Subcutaneous adipose tissue (tissue), 4 donors: ENCODE data around the gene C6orf136. TPM values are rescaled to one million over a fixed set of nuclear protein-coding genes. Genes with fewer than 3 reads are reported as not detected.

Experiments used
- total RNA-seq, 4 donors: library from RNA; depleted of rRNA; stranded (reverse); fragments of >200 nt; gene quantifications; one replicate each; pipeline ENCODE4 v1.1.0, GENCODE V29; 2016
- TF ChIP-seq, protein P1 (sequence below): fragments of 450-650 bp; IDR thresholded peaks from one replicate; pipeline ENCODE4 v1.5.1; 2016; ENCODE audit warnings: low read depth, mild to moderate bottlenecking, control low read depth, antibody characterized with exemption, moderate library complexity

The C6orf136 gene
- total RNA-seq, 4 donors from 2014 or later, result 3.7 to 9.4 (median 8.9) TPM

DNA sequence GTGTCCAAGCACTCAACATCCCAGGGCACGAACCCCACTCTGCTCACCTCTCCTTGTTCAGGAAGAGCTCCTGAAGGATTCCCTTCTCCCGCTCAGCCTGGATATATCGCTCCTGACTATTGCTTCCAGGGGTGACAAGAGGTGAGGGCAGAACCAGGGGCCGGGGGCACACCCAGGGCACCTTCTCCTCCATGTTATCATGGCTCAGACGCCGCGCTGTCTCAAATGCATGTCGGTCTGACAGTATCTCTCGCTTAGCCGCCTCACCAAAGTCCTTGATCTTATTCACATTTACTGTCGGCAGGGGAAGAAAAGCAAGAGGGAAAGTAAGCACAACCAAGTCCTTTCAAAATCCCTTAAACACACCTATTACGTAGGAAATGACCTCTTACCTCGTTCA is 43.0 kb upstream of the C6orf136 start:
- TF ChIP-seq, protein P1, sequence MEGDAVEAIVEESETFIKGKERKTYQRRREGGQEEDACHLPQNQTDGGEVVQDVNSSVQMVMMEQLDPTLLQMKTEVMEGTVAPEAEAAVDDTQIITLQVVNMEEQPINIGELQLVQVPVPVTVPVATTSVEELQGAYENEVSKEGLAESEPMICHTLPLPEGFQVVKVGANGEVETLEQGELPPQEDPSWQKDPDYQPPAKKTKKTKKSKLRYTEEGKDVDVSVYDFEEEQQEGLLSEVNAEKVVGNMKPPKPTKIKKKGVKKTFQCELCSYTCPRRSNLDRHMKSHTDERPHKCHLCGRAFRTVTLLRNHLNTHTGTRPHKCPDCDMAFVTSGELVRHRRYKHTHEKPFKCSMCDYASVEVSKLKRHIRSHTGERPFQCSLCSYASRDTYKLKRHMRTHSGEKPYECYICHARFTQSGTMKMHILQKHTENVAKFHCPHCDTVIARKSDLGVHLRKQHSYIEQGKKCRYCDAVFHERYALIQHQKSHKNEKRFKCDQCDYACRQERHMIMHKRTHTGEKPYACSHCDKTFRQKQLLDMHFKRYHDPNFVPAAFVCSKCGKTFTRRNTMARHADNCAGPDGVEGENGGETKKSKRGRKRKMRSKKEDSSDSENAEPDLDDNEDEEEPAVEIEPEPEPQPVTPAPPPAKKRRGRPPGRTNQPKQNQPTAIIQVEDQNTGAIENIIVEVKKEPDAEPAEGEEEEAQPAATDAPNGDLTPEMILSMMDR, result no peak

DNA sequence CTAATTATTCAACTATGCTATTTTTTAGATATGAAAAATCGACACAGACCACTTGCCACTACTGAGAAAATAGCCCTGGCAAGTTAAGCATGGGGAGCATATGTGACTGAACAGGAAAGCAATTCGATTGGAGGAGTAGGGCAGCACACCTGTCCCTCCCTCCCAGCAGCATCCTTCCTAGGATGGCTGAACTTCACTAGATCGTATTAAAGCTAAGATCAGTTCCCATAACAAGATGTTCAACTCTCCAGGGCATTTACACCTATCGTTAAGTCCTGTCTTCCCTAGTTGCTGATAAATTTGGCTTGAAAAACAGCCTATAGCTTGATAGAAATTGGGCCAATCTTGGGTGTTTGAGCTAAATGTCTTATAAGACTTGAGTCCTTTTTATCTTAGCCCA is 36.9 kb upstream of the C6orf136 start:
- TF ChIP-seq, protein P1, result no peak

DNA sequence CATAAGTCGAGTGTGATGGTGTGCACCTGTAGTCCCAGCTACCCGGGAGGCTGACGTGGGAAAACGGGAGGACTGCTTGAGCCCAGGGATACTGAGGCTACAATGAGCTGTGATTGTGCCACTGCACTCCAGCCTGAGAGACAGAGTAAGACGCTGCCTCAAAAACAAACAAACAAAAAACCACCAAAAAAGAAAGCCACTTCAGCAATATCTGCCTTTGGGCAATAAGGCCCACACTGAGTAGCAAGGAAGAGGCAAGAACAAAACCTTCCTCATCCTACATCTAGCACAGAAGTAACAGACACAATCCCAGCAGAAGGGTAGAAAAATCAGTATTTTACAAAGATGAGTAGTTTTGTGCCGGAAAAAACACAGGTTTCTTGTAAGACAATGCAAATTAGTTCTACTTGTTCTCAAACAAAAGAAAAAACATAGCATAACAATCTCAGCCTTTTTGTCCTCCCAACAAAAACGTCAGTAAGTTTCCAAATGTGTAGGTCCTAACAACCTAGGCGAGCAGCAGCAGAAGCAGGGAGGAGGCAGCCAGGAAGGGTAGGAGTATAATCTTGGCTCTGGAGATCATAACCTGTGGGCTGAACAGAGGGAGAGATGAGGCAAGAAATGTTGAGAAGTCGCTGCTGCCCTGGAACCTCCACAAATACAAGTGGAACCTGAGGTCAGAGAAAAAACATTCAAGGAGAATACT is 35.6 kb upstream of the C6orf136 start:
- TF ChIP-seq, protein P1, result no peak

DNA sequence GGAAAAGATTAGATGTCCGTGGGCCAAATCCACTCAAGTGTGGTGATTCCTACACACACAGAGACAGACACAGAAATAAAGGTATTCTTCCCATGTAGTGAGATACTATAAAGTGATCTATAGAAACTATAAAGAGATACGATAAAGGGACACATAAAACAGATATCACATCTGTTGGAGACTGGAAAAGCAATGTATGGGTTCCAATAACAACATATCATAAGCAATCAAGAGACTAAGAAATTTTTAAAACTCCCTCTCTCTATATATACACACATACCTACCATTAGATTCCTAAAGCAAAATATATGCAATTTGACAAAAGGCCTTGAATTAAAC is 35.1 kb upstream of the C6orf136 start:
- TF ChIP-seq, protein P1, result no peak

DNA sequence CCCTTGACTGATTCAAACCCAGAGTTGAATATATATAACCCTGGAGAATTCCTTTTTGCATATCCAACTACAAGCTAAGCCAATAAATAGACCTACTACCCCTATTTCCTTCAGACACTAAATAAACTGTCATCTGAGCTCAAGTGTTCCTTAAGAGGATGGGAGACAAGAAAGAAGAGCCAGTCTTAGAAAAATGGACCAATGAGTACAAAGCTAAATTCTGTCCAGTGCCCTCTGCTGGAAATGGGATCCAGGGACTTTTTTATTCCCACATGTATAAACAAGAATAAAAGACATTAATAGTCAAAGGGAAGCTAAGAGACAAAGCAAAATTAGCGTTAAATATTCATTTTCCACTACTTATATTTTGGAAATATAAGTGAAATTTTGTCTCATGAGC is 34.7 kb upstream of the C6orf136 start:
- TF ChIP-seq, protein P1, result no peak

DNA sequence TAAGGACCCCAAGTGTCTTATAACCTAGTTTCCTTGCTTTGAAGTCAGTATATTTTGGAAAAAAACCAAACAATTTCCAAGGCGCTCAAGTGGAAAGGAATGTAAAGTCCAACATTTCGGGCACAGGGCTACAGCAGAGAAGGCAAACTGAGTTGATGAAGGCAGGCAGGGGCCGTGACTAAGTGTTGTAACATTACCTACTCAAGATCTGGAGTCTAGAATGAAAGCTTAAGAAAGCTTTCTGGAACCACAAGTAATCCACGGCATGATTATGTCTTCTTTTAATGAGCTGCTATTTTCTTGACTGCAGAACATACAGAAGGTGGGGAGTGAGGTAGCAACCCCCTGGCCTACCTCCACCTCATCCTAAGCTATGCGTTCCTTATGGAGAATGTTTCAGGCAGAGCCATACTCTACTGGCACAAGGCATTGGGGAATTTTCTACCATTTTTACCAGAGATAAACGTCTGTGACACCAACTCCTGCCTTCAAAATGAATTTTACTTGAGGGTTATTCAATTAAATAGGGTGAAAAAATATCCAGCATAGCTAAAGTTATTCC is 34.2 kb upstream of the C6orf136 start:
- TF ChIP-seq, protein P1, result no peak

DNA sequence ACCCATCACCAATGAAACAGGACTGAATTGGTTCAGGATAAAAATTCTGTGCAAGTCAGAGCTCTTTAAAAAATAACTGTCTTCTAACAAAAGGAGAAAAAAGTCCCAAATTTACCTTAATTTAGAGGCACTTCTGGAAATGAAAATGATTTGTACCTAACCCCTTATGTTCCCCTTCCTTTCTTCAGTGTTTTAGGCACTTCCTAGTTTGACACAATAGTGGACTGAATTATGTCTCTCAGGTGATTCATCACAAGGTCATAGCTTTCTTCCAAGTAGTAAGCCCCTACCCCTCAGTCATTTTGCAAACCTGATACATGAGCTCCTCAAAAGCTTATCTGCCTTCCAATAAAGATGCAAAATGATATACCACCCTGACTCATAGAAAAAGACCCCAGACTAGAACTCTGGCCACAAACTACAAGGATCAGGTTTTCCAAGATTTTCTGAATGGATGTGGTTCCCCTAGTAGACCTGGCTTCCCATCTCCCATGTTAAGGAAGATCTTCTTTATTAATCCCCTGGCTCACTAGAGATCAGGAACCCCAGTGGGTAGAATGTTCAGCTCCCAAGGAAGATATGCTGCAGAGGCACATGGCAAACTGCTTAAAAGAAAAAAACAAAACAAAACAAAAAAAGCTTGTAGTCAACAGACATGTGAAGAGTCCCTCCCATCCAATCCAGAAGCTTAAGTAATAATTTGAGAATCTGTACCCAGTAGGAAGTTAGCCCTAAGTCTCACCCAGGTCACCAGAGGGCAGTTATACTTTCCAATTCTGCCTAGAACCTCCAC is 33.5 kb upstream of the C6orf136 start:
- TF ChIP-seq, protein P1, result no peak
